Endothelial cell of umbilical vein (primary cell): ENCODE data around the gene LSR. TPM values are rescaled to one million over a fixed set of nuclear protein-coding genes. Genes with fewer than 3 reads are reported as not detected.

Experiments
- BruUV-seq: library from RNA; stranded (reverse); fragments of 400-500 nt; replicated peaks from 2 replicates; lab custom pipeline; 2021; lab: Mats Ljungman, UMichigan
- CTCF ChIA-PET: fragments of 300-600, 350-600 bp; sonication (Branson Sonifier 250); formaldehyde crosslinking; loops from one replicate; lab custom pipeline; 2021; ENCODE audit warnings: antibody characterized with exemption, inconsistent platforms; lab: Charles Lee
- POLR2A ChIA-PET: fragments of 300-600, 350-600 bp; sonication (Branson Sonifier 250); formaldehyde crosslinking; loops from one replicate; lab custom pipeline; 2021; ENCODE audit warnings: antibody characterized with exemption, inconsistent platforms; lab: Charles Lee
- DNase-seq: peaks from one replicate; pipeline ENCODE4 v3.0.0-alpha.2; 2011; ENCODE audit warnings: low read depth, low spot score
- FAIRE-seq: peaks from 2 replicates; lab custom pipeline; 2011; peaks lifted over from hg19 to GRCh38; lab: Jason Lieb, UNC
- H2AFZ ChIP-seq: 2 replicates; pipeline ENCODE4 v1.6.0; 2012; ENCODE audit warnings: low read depth, low read length, control low read depth, inconsistent platforms
- H3K27ac ChIP-seq: 2 replicates; pipeline ENCODE4 v1.5.1; 2011; ENCODE audit warnings: low read depth, mild to moderate bottlenecking, control low read depth, low read length, moderate library complexity; ENCODE audit not compliant: insufficient read depth
- H3K27me3 ChIP-seq, 2 experiments: 2 replicates each; pipeline versions ENCODE4 v1.6.0 to v1.6.1; 2011; ENCODE audit warnings: low read length in 2 of 2, mixed read lengths in 1 of 2; ENCODE audit not compliant: control insufficient read depth in 2 of 2, insufficient read depth in 2 of 2
- H3K36me3 ChIP-seq, 2 experiments: 2 replicates in 1 of 2; 3 replicates in 1 of 2; pipeline ENCODE4 v1.5.1; 2011; ENCODE audit warnings: low read length in 2 of 2, mild to moderate bottlenecking in 1 of 2, moderate library complexity in 1 of 2; ENCODE audit not compliant: control insufficient read depth in 2 of 2, insufficient read depth in 2 of 2; ENCODE audit errors: extremely low read depth in 1 of 2
- H3K4me1 ChIP-seq: 3 replicates; pipeline ENCODE4 v1.5.1; 2011; ENCODE audit warnings: mild to moderate bottlenecking, low read length; ENCODE audit not compliant: control insufficient read depth, insufficient read depth; ENCODE audit errors: extremely low read depth
- H3K4me2 ChIP-seq: 2 replicates; pipeline ENCODE4 v1.6.1; 2011; ENCODE audit warnings: low read length, control low read depth, mixed read lengths; ENCODE audit not compliant: insufficient read depth
- H3K4me3 ChIP-seq, 3 experiments: fragments of 200-600 bp in 1 of 3; sonication (generic), shearing (Covaris generic) in 1 of 3; replicated peaks in 1 of 3; 2 replicates each; pipeline ENCODE4 v1.5.1; 2011 to 2016; ENCODE audit warnings: control low read depth in 3 of 3, low read length in 3 of 3, mild to moderate bottlenecking in 2 of 3, inconsistent platforms in 1 of 3, low read depth in 1 of 3, moderate library complexity in 1 of 3; ENCODE audit not compliant: insufficient read depth in 1 of 3
- H3K79me2 ChIP-seq: 2 replicates; pipeline ENCODE4 v1.6.0; 2012; ENCODE audit warnings: low read length, inconsistent platforms; ENCODE audit not compliant: control insufficient read depth, insufficient read depth
- H3K9ac ChIP-seq: replicated peaks from 2 replicates; pipeline ENCODE3; 2011; ENCODE audit warnings: low read length, control low read depth; ENCODE audit not compliant: insufficient read depth; ENCODE audit errors: extremely low read depth
- H3K9me1 ChIP-seq: replicated peaks from 3 replicates; pipeline ENCODE4 v1.6.0; 2011; ENCODE audit warnings: mild to moderate bottlenecking, low read length; ENCODE audit not compliant: control insufficient read depth, insufficient read depth; ENCODE audit errors: extremely low read depth
- H3K9me3 ChIP-seq: replicated peaks from 2 replicates; pipeline ENCODE4 v1.5.1; 2012; ENCODE audit warnings: low read length, inconsistent platforms; ENCODE audit not compliant: control insufficient read depth, insufficient read depth
- H4K20me1 ChIP-seq: replicated peaks from 2 replicates; pipeline ENCODE3; 2011; ENCODE audit warnings: mild to moderate bottlenecking, low read length; ENCODE audit not compliant: control insufficient read depth, insufficient read depth; ENCODE audit errors: extremely low read depth
- EZH2 ChIP-seq: IDR thresholded peaks from 2 replicates; pipeline ENCODE4 v1.6.1; 2012; ENCODE audit warnings: borderline replicate concordance, low read depth, mild to moderate bottlenecking, moderate library complexity, low read length, inconsistent platforms; ENCODE audit not compliant: severe bottlenecking
- FOS ChIP-seq: IDR thresholded peaks from 2 replicates; pipeline ENCODE4 v1.6.1; 2011; ENCODE audit warnings: mild to moderate bottlenecking, low read length, moderate library complexity, borderline replicate concordance; ENCODE audit not compliant: insufficient read depth
- GATA2 ChIP-seq: IDR thresholded peaks from 2 replicates; pipeline ENCODE4 v1.7.0; 2011; ENCODE audit warnings: low read depth, mild to moderate bottlenecking, moderate library complexity, mixed read lengths, low read length; ENCODE audit not compliant: insufficient read length, insufficient read depth
- JUN ChIP-seq: IDR thresholded peaks from 2 replicates; pipeline ENCODE4 v1.6.1; 2011; ENCODE audit warnings: borderline replicate concordance, low read depth; ENCODE audit not compliant: insufficient read length, insufficient read depth
- MYC ChIP-seq: IDR thresholded peaks from one replicate; pipeline ENCODE4 v1.6.1; 2011; ENCODE audit warnings: mild to moderate bottlenecking, low read depth, low read length
- POLR2A ChIP-seq: IDR thresholded peaks from 2 replicates; pipeline ENCODE4 v1.6.1; 2012; ENCODE audit warnings: low read depth, mild to moderate bottlenecking, control low read depth, low read length
- POLR2AphosphoS5 ChIP-seq: IDR thresholded peaks from 2 replicates; pipeline ENCODE4 v1.6.1; 2012; ENCODE audit warnings: low read depth, mild to moderate bottlenecking, control low read depth, low read length, moderate library complexity; ENCODE audit not compliant: insufficient read depth
- dilution Hi-C: fragments of 300-500 bp; cut with MboI; formaldehyde crosslinking; loops from one replicate; pipeline ENCODE4 v1.15.0; 2019; ENCODE audit warnings: low sequenced_read_pairs; ENCODE audit not compliant: extremely low pct_ligation_motif_present
- intact Hi-C: fragments of 100-400 bp; cut with micrococcal nuclease; formaldehyde crosslinking; loops from one replicate; pipeline ENCODE4 v1.10.0; 2022
- polyA plus RNA-seq, 4 experiments: library from polyadenylated mRNA; depleted of rRNA in 3 of 4; stranded (reverse) in 3 of 4; unstranded in 1 of 4; fragments of >200 nt; gene quantifications; 2 replicates each; pipeline versions ENCODE4 v1.2.1 to v1.2.3, GENCODE V29; 2011 to 2012; ENCODE audit warnings: missing spikeins in 1 of 4
- total RNA-seq: library from RNA; stranded (reverse); gene quantifications from 2 replicates; pipeline ENCODE4 v1.2.3, GENCODE V29; 2021
- TF ChIP-seq, protein P1 (sequence below), 2 donors: IDR thresholded peaks; 1 replicate in 1 of 2; 2 replicates in 1 of 2; pipeline ENCODE4 v1.5.1; 2011; ENCODE audit warnings: low read length in 2 of 2, mild to moderate bottlenecking in 2 of 2, moderate library complexity in 2 of 2, control low read depth in 1 of 2, inconsistent platforms in 1 of 2, low read depth in 1 of 2; ENCODE audit not compliant: insufficient read depth in 1 of 2; ENCODE audit errors: extremely low read depth in 1 of 2
- TF ChIP-seq, protein P2 (sequence below): IDR thresholded peaks from 2 replicates; pipeline ENCODE4 v1.6.1; 2011; ENCODE audit not compliant: insufficient read depth, insufficient read length

Gene LSR
- total and polyA plus RNA-seq, 2 donors (not counting 3 experiments of a cell fraction or from before 2014, with no cell fraction given): 0.76 to 1.0 TPM

DNA sequence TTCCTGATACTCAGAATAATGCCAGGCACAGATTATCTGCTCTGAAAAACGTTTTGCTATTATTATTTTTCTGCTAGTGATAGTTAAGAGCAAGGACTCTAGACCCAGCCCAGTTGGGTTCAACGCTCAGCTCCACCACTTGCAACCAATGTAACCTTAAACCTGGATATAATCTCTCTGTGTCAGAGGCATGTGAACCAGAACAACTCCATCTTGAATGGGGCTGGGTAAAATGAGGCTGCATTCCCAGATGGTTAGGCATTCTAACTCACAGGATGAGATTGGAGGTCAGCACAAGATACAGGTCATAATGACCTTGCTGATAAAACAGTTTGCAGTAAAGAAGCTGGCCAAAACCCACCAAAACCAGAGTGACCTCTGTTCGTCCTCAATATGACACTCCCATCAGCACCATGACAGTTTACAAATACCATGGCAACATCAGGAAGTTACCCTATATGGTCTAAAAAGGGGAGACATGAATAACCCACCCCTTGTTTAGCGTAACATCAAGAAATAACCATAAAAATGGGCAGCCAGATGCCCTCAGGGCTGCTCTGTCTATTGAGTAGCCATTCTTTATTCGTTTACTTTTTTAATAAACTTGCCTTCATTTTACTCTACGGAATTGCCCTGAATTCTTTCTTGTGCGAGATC, 33.9 kb upstream of the LSR start:
- Histone ChIP-seq H3K36me3 (no peaks in the 10 kb centered on the region), H3K4me1 (peaks cover 16% of the 10 kb centered on the region), H3K4me2 (no peak overlapping the region), H3K27me3 (peaks cover 2 to 4% of the 10 kb centered on the region in 2 experiments), H3K79me2 (no peaks in the 10 kb centered on the region), H3K9ac (no peak overlapping the region), H3K27ac (no peak overlapping the region), H2AFZ (no peak overlapping the region), H3K9me3 (no peaks in the 10 kb centered on the region), H4K20me1 (no peaks in the 10 kb centered on the region), H3K4me3 (no peak overlapping the region), H3K9me1 (no peaks in the 10 kb centered on the region)
- intact Hi-C loops (loop anchor here (1.0 to 5.0 kb wide), 2 partner anchors 52 to 148 kb away; partner anchors contain the start of gene USF2), dilution Hi-C loops (no loop called here)
- CTCF ChIA-PET: interaction anchor here (1.5 kb wide), 1 partner anchor 148 kb away, joined by 3 read pairs; no protein-coding TSS in a partner anchor
- TF ChIP-seq, protein P1, sequence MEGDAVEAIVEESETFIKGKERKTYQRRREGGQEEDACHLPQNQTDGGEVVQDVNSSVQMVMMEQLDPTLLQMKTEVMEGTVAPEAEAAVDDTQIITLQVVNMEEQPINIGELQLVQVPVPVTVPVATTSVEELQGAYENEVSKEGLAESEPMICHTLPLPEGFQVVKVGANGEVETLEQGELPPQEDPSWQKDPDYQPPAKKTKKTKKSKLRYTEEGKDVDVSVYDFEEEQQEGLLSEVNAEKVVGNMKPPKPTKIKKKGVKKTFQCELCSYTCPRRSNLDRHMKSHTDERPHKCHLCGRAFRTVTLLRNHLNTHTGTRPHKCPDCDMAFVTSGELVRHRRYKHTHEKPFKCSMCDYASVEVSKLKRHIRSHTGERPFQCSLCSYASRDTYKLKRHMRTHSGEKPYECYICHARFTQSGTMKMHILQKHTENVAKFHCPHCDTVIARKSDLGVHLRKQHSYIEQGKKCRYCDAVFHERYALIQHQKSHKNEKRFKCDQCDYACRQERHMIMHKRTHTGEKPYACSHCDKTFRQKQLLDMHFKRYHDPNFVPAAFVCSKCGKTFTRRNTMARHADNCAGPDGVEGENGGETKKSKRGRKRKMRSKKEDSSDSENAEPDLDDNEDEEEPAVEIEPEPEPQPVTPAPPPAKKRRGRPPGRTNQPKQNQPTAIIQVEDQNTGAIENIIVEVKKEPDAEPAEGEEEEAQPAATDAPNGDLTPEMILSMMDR (IDR thresholded peaks at IDR 0.05; ENCODE audit: extremely low read depth in 1 of 2, insufficient read depth in 1 of 2, low read depth in 1 of 2, low read length in 2 of 2): no peak
- TF ChIP-seq FOS: no peak
- TF ChIP-seq, protein P2, sequence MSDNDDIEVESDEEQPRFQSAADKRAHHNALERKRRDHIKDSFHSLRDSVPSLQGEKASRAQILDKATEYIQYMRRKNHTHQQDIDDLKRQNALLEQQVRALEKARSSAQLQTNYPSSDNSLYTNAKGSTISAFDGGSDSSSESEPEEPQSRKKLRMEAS: no peak
- no peak for TF ChIP-seq JUN
- TF ChIP-seq GATA2: no peak
- no peak for TF ChIP-seq EZH2
- no peak for TF ChIP-seq POLR2AphosphoS5
- no peak for TF ChIP-seq MYC
- TF ChIP-seq POLR2A: no peak
- no peak for DNase-seq
- no peak for FAIRE-seq
- BruUV-seq: no TSS peak
- POLR2A ChIA-PET: no interaction called here
